DOHH2 (cell line): Measurements from ENCODE around the gene TSKU.
"Not testable (repeated sequence)": the region's sequence is repeated elsewhere in the genome, so short reads cannot be mapped to it uniquely, and the experiment has no call there.

Source experiments
- H3F3A ChIP-seq: fragments of 200-600 bp; sonication (generic), shearing (Covaris generic); 2 replicates; pipeline ENCODE4 v1.6.0; 2016; ENCODE audit warnings: antibody characterized with exemption, mild to moderate bottlenecking; ENCODE audit not compliant: control insufficient read depth, insufficient read depth
- H3K27ac ChIP-seq: fragments of 200-600 bp; sonication (generic); 2 replicates; pipeline ENCODE4 v1.5.1; 2014; ENCODE audit warnings: low read depth, mild to moderate bottlenecking, low read length, moderate library complexity
- H3K27me3 ChIP-seq: fragments of 200-600 bp; sonication (generic); 2 replicates; pipeline ENCODE4 v1.6.1; 2014; ENCODE audit warnings: mild to moderate bottlenecking, low read length, mixed read lengths; ENCODE audit not compliant: control insufficient read depth
- H3K36me3 ChIP-seq: fragments of 200-600 bp; sonication (generic); 2 replicates; pipeline ENCODE4 v1.6.1; 2014; ENCODE audit warnings: mild to moderate bottlenecking, low read length, moderate library complexity, mixed read lengths; ENCODE audit not compliant: control insufficient read depth
- H3K4me1 ChIP-seq: fragments of 200-600 bp; sonication (generic); 2 replicates; pipeline ENCODE4 v1.6.1; 2014; ENCODE audit warnings: mild to moderate bottlenecking, low read length, mixed read lengths; ENCODE audit not compliant: control insufficient read depth
- H3K4me2 ChIP-seq: fragments of 200-600 bp; sonication (generic); 2 replicates; pipeline ENCODE4 v1.6.0; 2014; ENCODE audit warnings: mild to moderate bottlenecking, low read length, moderate library complexity
- H3K4me3 ChIP-seq: fragments of 200-600 bp; sonication (generic); 2 replicates; pipeline ENCODE4 v1.5.1; 2014; ENCODE audit warnings: mild to moderate bottlenecking, low read length, mixed read lengths
- H3K79me2 ChIP-seq: fragments of 200-600 bp; sonication (generic); 2 replicates; pipeline ENCODE4 v1.6.1; 2014; ENCODE audit warnings: mild to moderate bottlenecking, low read length, mixed read lengths; ENCODE audit not compliant: control insufficient read depth
- H3K9me2 ChIP-seq: fragments of 200-600 bp; sonication (generic); replicated peaks from 2 replicates; pipeline ENCODE4 v1.6.1; 2014; ENCODE audit warnings: mild to moderate bottlenecking, low read length, mixed read lengths; ENCODE audit not compliant: control insufficient read depth
- H3K9me3 ChIP-seq: fragments of 200-600 bp; sonication (generic); 2 replicates; pipeline ENCODE4 v1.6.1; 2014; ENCODE audit warnings: antibody characterized with exemption, low read length, mixed read lengths; ENCODE audit not compliant: control insufficient read depth, insufficient read depth
- H4K20me1 ChIP-seq: fragments of 200-600 bp; sonication (generic); 2 replicates; pipeline ENCODE4 v1.6.0; 2014; ENCODE audit warnings: low read depth, mild to moderate bottlenecking, antibody characterized with exemption, low read length, moderate library complexity; ENCODE audit not compliant: control insufficient read depth, insufficient read depth
- EZH2phosphoT487 ChIP-seq: fragments of 200-600 bp; sonication (generic); IDR thresholded peaks from 2 replicates; pipeline ENCODE4 v1.6.1; 2017; ENCODE audit warnings: borderline replicate concordance, mild to moderate bottlenecking, antibody characterized with exemption, low read length, moderate library complexity, mixed read lengths
- TF ChIP-seq, protein P1 (sequence below): fragments of 200-600 bp; sonication (generic); IDR thresholded peaks from one replicate; pipeline ENCODE4 v1.5.1; 2014; ENCODE audit warnings: antibody characterized with exemption, mild to moderate bottlenecking, low read depth, low read length; ENCODE audit not compliant: poor library complexity, severe bottlenecking

The TSKU gene

DNA sequence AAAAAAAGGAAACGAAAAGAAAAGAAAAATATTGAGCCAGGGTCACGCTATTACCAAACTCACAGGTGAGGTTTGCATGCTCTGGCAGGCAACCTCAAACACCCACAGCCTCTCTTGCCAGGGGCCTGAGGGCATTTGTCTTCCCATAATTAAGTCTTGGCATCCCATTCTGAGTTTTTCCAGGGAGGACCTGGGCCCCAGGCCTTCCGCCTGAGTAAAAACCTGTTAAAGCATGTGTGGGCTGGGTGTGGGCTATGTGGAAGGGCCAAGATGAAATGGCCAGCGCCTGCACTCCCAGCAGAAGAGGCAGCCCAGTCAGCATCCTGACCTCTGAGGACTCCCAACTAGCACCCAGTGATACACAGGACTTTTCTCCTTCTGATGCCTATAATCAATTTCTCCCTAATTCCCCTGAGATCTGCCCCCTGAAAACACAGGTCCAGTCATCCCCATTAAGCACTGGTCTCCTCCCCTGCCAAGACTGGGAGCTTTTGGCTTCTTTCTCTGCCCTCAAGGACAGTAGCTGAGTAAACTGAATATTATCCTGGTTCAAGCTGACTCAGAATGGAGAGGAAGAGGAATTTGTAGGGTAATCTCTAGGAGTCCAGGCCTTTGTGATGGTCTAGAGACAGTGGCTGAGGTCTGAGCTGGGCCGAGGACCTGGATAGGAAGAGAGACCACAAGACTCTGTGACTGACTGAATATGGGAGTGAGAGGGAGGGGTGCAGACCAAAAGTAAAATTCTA lies 42.0 kb downstream of the TSKU start:
- Histone ChIP-seq H3K27me3 (no peaks in the 10 kb centered on the region), H3K4me3 (no peak overlapping the region), H3K4me2 (no peak overlapping the region), H3K4me1 (peaks cover 26% of the 10 kb centered on the region), H3K9me2 (no peaks in the 10 kb centered on the region), H3K27ac (no peak overlapping the region), H3K36me3 (no peaks in the 10 kb centered on the region), H3K9me3 (no peaks in the 10 kb centered on the region), H4K20me1 (no peaks in the 10 kb centered on the region), H3K79me2 (no peaks in the 10 kb centered on the region), H3F3A (no peaks in the 10 kb centered on the region)
- no peak for TF ChIP-seq EZH2phosphoT487
- TF ChIP-seq, protein P1, sequence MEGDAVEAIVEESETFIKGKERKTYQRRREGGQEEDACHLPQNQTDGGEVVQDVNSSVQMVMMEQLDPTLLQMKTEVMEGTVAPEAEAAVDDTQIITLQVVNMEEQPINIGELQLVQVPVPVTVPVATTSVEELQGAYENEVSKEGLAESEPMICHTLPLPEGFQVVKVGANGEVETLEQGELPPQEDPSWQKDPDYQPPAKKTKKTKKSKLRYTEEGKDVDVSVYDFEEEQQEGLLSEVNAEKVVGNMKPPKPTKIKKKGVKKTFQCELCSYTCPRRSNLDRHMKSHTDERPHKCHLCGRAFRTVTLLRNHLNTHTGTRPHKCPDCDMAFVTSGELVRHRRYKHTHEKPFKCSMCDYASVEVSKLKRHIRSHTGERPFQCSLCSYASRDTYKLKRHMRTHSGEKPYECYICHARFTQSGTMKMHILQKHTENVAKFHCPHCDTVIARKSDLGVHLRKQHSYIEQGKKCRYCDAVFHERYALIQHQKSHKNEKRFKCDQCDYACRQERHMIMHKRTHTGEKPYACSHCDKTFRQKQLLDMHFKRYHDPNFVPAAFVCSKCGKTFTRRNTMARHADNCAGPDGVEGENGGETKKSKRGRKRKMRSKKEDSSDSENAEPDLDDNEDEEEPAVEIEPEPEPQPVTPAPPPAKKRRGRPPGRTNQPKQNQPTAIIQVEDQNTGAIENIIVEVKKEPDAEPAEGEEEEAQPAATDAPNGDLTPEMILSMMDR: no peak

DNA sequence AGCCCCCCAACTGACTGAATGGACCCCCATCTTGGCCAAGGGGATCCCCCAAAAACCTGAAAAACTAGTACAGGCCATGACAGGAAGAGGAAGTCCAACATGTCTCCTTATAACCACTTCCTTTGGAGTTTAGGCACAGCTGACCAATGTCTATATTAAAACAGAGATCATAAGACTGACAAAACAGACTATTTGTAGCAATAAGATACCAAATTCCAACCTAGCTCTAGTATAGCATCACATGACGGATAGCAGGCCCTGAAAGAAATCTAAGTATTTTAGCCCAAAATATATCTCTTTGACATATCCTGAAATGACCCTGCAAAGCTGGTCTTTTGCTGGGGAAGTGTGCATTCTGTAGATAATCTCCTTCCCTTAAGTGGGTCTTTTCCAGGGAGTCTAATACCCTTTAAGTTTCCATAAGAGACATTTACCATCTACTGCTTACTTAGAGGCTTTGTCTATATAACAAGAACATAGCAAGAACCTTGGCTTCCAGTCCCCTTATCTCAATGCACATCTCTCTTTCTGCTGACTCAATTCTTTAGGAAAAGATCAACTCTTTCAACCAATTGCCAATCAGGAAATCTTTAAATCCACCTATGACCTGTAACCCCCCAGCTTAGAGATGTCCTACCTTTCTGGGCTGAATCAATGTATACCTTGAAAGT lies 42.7 kb downstream of the TSKU start:
- TF ChIP-seq EZH2phosphoT487: no peak
- TF ChIP-seq, protein P1: no peak
- Histone ChIP-seq H3K27ac (no peak overlapping the region), H3K79me2 (no peaks in the 10 kb centered on the region), H4K20me1 (no peaks in the 10 kb centered on the region), H3K9me2 (no peaks in the 10 kb centered on the region), H3K36me3 (no peaks in the 10 kb centered on the region), H3F3A (no peaks in the 10 kb centered on the region), H3K4me3 (no peak overlapping the region), H3K27me3 (no peaks in the 10 kb centered on the region), H3K4me2 (no peak overlapping the region), H3K9me3 (no peaks in the 10 kb centered on the region), H3K4me1 (peaks cover 26% of the 10 kb centered on the region)

DNA sequence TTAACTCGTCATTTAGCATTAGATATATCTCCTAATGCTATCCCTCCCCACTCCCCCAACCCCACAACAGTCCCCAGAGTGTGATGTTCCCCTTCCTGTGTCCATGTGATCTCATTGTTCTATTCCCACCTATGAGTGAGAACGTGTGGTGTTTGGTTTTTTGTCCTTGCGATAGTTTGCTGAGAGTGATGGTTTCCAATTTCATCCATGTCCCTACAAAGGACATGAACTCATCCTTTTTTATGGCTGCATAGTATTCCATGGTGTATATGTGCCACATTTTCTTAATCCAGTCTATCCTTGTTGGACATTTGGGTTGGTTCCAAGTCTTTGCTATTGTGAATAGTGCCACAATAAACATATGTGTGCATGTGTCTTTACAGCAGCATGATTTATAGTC lies 43.4 kb downstream of the TSKU start:
- H3F3A ChIP-seq, H3K27me3 ChIP-seq: not testable (repeated sequence)

DNA sequence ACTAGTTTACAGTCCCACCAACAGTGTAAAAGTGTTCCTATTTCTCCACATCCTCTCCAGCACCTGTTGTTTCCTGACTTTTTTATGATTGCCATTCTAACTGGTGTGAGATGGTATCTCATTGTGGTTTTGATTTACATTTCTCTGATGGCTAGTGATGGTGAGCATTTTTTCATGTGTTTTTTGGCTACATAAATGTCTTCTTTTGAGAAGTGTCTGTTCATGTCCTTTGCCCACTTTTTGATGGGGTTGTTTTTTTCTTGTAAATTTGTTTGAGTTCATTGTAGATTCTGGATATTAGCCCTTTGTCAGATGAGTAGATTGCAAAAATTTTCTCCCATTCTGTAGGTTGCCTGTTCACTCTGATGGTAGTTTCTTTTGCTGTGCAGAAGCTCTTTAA lies 43.8 kb downstream of the TSKU start:
- H3K9me2 ChIP-seq, H3K79me2 ChIP-seq, H4K20me1 ChIP-seq, H3K27me3 ChIP-seq, H3K9me3 ChIP-seq, H3F3A ChIP-seq, H3K27ac ChIP-seq, H3K4me2 ChIP-seq, H3K4me3 ChIP-seq, H3K36me3 ChIP-seq: not testable (repeated sequence)
- peaks cover 25% of the 10 kb centered on the region for H3K4me1 ChIP-seq

More for the DNA sequence above, 43.4 kb downstream of the TSKU start:
- H3K79me2 ChIP-seq, H4K20me1 ChIP-seq, H3K27ac ChIP-seq, H3K4me2 ChIP-seq, H3K9me3 ChIP-seq, H3K36me3 ChIP-seq, H3K9me2 ChIP-seq, H3K4me3 ChIP-seq: not testable (repeated sequence)
- H3K4me1 ChIP-seq: peaks cover 26% of the 10 kb centered on the region
